Measurements from ENCODE around the gene KRTAP9-6. TPM values are rescaled to one million over a fixed set of nuclear protein-coding genes. Genes with fewer than 3 reads are reported as not detected.

Gene KRTAP9-6
- total and polyA plus RNA-seq, 2 donors (not counting 3 experiments of a cell fraction or from before 2014, with no cell fraction given), result not detected

DNA sequence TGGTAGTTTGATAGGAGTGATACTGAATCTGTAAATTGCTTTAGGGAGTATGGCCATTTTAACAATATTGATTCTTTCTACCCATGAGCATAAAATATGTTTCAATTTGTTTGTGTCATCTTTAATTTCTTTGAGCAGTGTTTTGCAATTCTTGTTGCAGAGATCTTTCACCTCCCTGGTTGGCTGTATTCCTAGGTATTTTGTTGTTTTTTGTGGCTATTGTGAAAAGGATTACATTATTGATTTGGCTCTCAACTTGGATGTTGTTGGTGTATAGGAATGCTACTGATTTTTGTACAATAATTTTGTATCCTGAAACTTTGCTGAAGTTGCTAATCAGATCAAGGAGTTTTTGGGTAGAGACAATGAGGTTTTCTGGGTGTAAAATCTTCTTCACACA, 6.8 kb upstream of the KRTAP9-6 start:
- FAIRE-seq (no peak), DNase-seq (ENCODE audit: low read depth, low spot score) (peak; percentile 0)
- Histone ChIP-seq H2AFZ (ENCODE audit: low read depth, low read length) (no peak overlapping the region), H3K27me3 (ENCODE audit: control insufficient read depth in 2 of 2, insufficient read depth in 2 of 2, low read length in 2 of 2) (no peaks in the 10 kb centered on the region), H3K4me1 (ENCODE audit: control insufficient read depth, extremely low read depth, insufficient read depth, low read length) (no peaks in the 10 kb centered on the region), H3K4me2 (ENCODE audit: insufficient read depth, low read length) (no peak overlapping the region), H3K36me3 (ENCODE audit: control insufficient read depth in 2 of 2, extremely low read depth in 1 of 2, insufficient read depth in 2 of 2, low read length in 2 of 2) (no peaks in the 10 kb centered on the region), H3K9ac (replicated peaks; ENCODE audit: extremely low read depth, insufficient read depth, low read length) (no peak overlapping the region), H4K20me1 (replicated peaks; ENCODE audit: control insufficient read depth, extremely low read depth, insufficient read depth, low read length) (no peaks in the 10 kb centered on the region), H3K4me3 (replicated peaks in 1 of 3; ENCODE audit: insufficient read depth in 1 of 3, low read depth in 1 of 3, low read length in 3 of 3) (no peak overlapping the region), H3K79me2 (ENCODE audit: control insufficient read depth, insufficient read depth, low read length) (no peaks in the 10 kb centered on the region), H3K9me1 (replicated peaks; ENCODE audit: control insufficient read depth, extremely low read depth, insufficient read depth, low read length) (no peaks in the 10 kb centered on the region), H3K27ac (ENCODE audit: insufficient read depth, low read depth, low read length) (no peak overlapping the region), H3K9me3 (replicated peaks; ENCODE audit: control insufficient read depth, insufficient read depth, low read length) (no peaks in the 10 kb centered on the region)
- BruUV-seq (replicated peaks), result no TSS peak
- dilution Hi-C loops (cut with MboI; ENCODE audit: extremely low pct_ligation_motif_present, low sequenced_read_pairs), result no loop called here
- TF ChIP-seq GATA2 (IDR thresholded peaks at IDR 0.05; ENCODE audit: insufficient read depth, insufficient read length, low read depth, low read length) (no peak), MYC (IDR thresholded peaks at IDR 0.05; ENCODE audit: low read depth, low read length) (no peak), JUN (IDR thresholded peaks at IDR 0.05; ENCODE audit: borderline replicate concordance, insufficient read depth, insufficient read length, low read depth) (no peak), EZH2 (IDR thresholded peaks at IDR 0.05; ENCODE audit: borderline replicate concordance, low read depth, low read length, severe bottlenecking) (no peak), FOS (IDR thresholded peaks at IDR 0.05; ENCODE audit: borderline replicate concordance, insufficient read depth, low read length) (no peak), POLR2AphosphoS5 (IDR thresholded peaks at IDR 0.05; ENCODE audit: insufficient read depth, low read depth, low read length) (no peak)
- TF ChIP-seq, protein P1, sequence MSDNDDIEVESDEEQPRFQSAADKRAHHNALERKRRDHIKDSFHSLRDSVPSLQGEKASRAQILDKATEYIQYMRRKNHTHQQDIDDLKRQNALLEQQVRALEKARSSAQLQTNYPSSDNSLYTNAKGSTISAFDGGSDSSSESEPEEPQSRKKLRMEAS (IDR thresholded peaks at IDR 0.05; ENCODE audit: insufficient read depth, insufficient read length), result no peak
- TF ChIP-seq, protein P2, sequence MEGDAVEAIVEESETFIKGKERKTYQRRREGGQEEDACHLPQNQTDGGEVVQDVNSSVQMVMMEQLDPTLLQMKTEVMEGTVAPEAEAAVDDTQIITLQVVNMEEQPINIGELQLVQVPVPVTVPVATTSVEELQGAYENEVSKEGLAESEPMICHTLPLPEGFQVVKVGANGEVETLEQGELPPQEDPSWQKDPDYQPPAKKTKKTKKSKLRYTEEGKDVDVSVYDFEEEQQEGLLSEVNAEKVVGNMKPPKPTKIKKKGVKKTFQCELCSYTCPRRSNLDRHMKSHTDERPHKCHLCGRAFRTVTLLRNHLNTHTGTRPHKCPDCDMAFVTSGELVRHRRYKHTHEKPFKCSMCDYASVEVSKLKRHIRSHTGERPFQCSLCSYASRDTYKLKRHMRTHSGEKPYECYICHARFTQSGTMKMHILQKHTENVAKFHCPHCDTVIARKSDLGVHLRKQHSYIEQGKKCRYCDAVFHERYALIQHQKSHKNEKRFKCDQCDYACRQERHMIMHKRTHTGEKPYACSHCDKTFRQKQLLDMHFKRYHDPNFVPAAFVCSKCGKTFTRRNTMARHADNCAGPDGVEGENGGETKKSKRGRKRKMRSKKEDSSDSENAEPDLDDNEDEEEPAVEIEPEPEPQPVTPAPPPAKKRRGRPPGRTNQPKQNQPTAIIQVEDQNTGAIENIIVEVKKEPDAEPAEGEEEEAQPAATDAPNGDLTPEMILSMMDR (IDR thresholded peaks at IDR 0.05; ENCODE audit: extremely low read depth in 1 of 2, insufficient read depth in 1 of 2, low read depth in 1 of 2, low read length in 2 of 2), result no peak
- intact Hi-C loops (cut with micrococcal nuclease), result no loop called here
- ChIA-PET CTCF (no interaction called here), POLR2A (no interaction called here)

Data from endothelial cell of umbilical vein (primary cell).